Adipocyte (in vitro differentiated cells): ENCODE data around the gene NTMT1.
"Not testable (repeated sequence)": the region's sequence is repeated elsewhere in the genome, so short reads cannot be mapped to it uniquely, and the experiment has no call there.

ENCODE experiments used
- DNase-seq: peaks from one replicate; pipeline ENCODE4 v3.0.0-alpha.2; 2015; ENCODE audit warnings: low read depth
- H3K27me3 ChIP-seq: replicated peaks from 2 replicates; pipeline ENCODE4 v1.7.0; 2013; ENCODE audit warnings: mild to moderate bottlenecking, low read length, moderate library complexity; ENCODE audit not compliant: control insufficient read depth, insufficient read depth
- H3K36me3 ChIP-seq: 2 replicates; pipeline ENCODE4 v1.7.0; 2013; ENCODE audit warnings: low read length, mild to moderate bottlenecking, moderate library complexity; ENCODE audit not compliant: control insufficient read depth, insufficient read depth, severe bottlenecking
- H3K4me1 ChIP-seq: 2 replicates; pipeline ENCODE4 v1.7.0; 2013; ENCODE audit warnings: mild to moderate bottlenecking, low read length, moderate library complexity; ENCODE audit not compliant: control insufficient read depth, insufficient read depth
- H3K4me3 ChIP-seq: 2 replicates; pipeline ENCODE4 v1.7.0; 2013; ENCODE audit warnings: mild to moderate bottlenecking, low read length, moderate library complexity
- H3K9ac ChIP-seq: 2 replicates; pipeline ENCODE4 v1.7.0; 2013; ENCODE audit warnings: mild to moderate bottlenecking, low read length, moderate library complexity
- H3K9me3 ChIP-seq: 2 replicates; pipeline ENCODE4 v1.7.0; 2013; ENCODE audit warnings: mild to moderate bottlenecking, low read length, moderate library complexity; ENCODE audit not compliant: control insufficient read depth

The NTMT1 gene

DNA sequence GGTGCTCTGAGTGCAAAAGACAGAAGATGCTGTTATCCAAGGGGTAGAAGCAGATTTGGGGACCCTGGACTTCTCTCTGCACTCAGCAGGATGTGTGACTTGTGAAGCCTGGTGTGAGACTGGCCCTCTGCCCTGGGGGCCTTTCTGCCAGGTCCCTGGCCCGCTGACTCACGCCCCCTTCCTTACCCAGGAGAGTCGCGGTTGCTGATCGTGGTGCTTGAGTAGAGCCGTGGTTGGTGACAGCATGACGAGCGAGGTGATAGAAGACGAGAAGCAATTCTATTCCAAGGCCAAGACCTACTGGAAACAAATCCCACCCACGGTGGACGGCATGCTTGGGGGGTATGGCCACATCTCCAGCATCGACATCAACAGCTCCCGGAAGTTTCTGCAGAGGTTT is 6.5 kb downstream of the NTMT1 start:
- Histone ChIP-seq H3K9me3 (no peaks in the 10 kb centered on the region), H3K9ac (no peak overlapping the region), H3K27me3 (no peaks in the 10 kb centered on the region), H3K36me3 (peaks cover 47% of the 10 kb centered on the region), H3K4me3 (no peak overlapping the region), H3K4me1 (peaks cover 50% of the 10 kb centered on the region)
- DNase-seq, result no peak

DNA sequence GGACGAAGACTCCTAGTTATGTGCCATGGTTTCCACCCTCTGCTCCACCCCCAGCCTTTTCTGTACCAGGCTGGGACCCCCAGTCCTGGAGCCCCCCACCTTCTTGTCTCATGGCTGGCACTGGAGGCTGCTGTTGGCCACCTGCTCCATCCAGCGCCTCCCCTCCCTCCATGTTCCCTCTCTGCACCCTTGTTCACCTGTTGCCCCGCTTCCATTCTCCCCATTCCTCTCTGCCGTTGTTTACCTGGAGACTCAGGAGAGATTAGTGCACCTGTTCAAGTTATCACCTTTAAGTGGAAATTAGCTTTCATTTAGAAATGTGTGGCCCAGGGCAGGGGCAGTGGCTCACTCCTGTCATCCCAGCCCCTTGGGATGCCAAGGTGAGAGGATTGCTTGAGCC is 7.2 kb downstream of the NTMT1 start:
- H3K4me1 ChIP-seq, result peaks cover 43% of the 10 kb centered on the region
- peaks cover 54% of the 10 kb centered on the region for H3K36me3 ChIP-seq
- no peak overlapping the region for H3K4me3 ChIP-seq
- H3K9me3 ChIP-seq, result no peaks in the 10 kb centered on the region
- H3K9ac ChIP-seq, result no peak overlapping the region
- DNase-seq, result no peak
- no peaks in the 10 kb centered on the region for H3K27me3 ChIP-seq

DNA sequence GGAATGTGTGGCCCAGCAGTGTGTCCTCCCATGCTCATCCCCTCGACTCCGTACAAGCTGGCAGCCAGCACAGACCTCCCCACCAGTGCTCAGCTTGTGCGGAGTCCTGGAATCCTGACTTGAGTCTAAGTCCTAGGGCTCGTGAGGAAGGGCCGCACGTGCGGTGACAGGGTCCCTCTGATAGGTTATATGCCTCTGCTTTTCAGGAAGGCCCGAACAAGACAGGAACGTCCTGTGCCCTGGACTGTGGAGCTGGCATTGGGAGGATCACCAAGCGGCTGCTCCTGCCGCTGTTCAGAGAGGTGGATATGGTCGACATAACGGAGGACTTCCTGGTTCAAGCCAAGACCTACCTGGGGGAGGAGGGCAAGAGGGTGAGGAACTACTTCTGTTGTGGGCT is 7.9 kb downstream of the NTMT1 start:
- H3K4me3 ChIP-seq, result no peak overlapping the region
- peaks cover 36% of the 10 kb centered on the region for H3K4me1 ChIP-seq
- H3K27me3 ChIP-seq, result no peaks in the 10 kb centered on the region
- no peak for DNase-seq
- peaks cover 61% of the 10 kb centered on the region for H3K36me3 ChIP-seq
- no peaks in the 10 kb centered on the region for H3K9me3 ChIP-seq
- H3K9ac ChIP-seq, result no peak overlapping the region

DNA sequence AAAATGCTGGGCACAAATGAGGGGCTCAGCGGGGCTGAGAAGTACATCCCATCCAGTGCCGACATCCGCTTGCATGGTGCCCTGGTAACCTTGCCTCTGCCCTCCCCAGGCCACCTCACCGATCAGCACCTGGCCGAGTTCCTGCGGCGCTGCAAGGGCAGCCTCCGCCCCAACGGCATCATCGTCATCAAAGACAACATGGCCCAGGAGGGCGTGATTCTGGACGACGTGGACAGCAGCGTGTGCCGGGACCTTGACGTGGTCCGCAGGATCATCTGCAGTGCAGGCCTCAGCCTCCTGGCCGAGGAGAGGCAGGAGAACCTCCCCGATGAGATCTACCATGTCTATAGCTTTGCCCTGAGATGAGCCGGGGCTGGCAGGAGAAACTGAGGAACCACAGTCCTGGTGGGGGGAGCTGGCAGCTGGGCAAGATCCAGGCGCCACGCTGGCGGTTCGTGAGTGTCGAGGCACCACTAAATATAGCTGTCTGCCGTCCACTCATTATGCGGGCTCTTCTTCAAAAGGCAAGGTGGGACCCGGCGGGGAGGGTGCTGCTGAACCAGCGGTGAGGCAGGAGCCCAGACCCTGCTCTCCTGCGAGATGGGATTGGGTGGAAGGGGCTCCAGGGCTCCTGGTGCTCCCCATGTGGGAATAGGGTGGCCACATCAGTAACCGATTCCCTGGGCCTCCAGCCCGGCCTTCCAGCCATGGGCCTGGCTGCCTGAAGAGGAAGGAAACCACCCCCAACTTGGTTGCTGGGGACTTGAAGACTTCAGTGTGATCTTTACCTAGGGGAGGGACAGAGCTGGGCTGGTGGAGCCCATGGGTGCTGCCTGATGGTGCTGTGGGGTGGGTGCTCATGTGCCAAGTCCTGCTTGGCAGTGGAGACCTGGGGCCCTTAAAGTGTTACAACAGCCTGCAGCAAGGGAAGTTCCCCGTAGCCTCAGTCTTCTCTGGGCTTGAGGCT is 9.4 kb downstream of the NTMT1 start:
- Histone ChIP-seq H3K9ac (no peak overlapping the region), H3K36me3 (peaks cover 66% of the 10 kb centered on the region), H3K4me3 (no peak overlapping the region), H3K27me3 (no peaks in the 10 kb centered on the region), H3K9me3 (no peaks in the 10 kb centered on the region), H3K4me1 (peaks cover 37% of the 10 kb centered on the region)
- no peak for DNase-seq

GRCh38 chr9:129636343-129636742 is 10.4 kb downstream of the NTMT1 start:
- not testable (repeated sequence) for H3K9me3 ChIP-seq, H3K9ac ChIP-seq, DNase-seq, H3K4me3 ChIP-seq, H3K27me3 ChIP-seq
- Histone ChIP-seq H3K36me3 (peaks cover 66% of the 10 kb centered on the region), H3K4me1 (peaks cover 38% of the 10 kb centered on the region)

GRCh38 chr9:129637102-129637501 is 11.1 kb downstream of the NTMT1 start:
- H3K36me3 ChIP-seq, result peaks cover 66% of the 10 kb centered on the region
- no peak overlapping the region for H3K9ac ChIP-seq
- H3K4me3 ChIP-seq, result no peak overlapping the region
- H3K27me3 ChIP-seq, result no peaks in the 10 kb centered on the region
- DNase-seq, result no peak
- no peaks in the 10 kb centered on the region for H3K9me3 ChIP-seq
- H3K4me1 ChIP-seq, result peaks cover 30% of the 10 kb centered on the region

GRCh38 chr9:129637673-129638439 is 11.9 kb downstream of the NTMT1 start:
- no peak overlapping the region for H3K4me3 ChIP-seq
- peaks cover 28% of the 10 kb centered on the region for H3K4me1 ChIP-seq
- H3K36me3 ChIP-seq, result peaks cover 61% of the 10 kb centered on the region
- H3K9me3 ChIP-seq, result no peaks in the 10 kb centered on the region
- no peaks in the 10 kb centered on the region for H3K27me3 ChIP-seq
- no peak for DNase-seq
- H3K9ac ChIP-seq, result no peak overlapping the region

- Histone ChIP-seq H3K4me1 (peaks cover 28% of the 10 kb centered on the region), H3K27me3 (no peaks in the 10 kb centered on the region), H3K9me3 (no peaks in the 10 kb centered on the region), H3K36me3 (peaks cover 48% of the 10 kb centered on the region), H3K9ac (peak overlapping the region; percentile 60), H3K4me3 (no peak overlapping the region)
- DNase-seq, result no peak
Measured at GRCh38 chr9:129639034-129639630, 13.2 kb downstream of the NTMT1 start.

GRCh38 chr9:129639756-129640085 is 13.8 kb downstream of the NTMT1 start:
- Histone ChIP-seq H3K9me3 (no peaks in the 10 kb centered on the region), H3K36me3 (peaks cover 43% of the 10 kb centered on the region), H3K4me1 (peaks cover 28% of the 10 kb centered on the region), H3K4me3 (no peak overlapping the region), H3K27me3 (no peaks in the 10 kb centered on the region), H3K9ac (peak overlapping the region; percentile 60)
- no peak for DNase-seq

DNA sequence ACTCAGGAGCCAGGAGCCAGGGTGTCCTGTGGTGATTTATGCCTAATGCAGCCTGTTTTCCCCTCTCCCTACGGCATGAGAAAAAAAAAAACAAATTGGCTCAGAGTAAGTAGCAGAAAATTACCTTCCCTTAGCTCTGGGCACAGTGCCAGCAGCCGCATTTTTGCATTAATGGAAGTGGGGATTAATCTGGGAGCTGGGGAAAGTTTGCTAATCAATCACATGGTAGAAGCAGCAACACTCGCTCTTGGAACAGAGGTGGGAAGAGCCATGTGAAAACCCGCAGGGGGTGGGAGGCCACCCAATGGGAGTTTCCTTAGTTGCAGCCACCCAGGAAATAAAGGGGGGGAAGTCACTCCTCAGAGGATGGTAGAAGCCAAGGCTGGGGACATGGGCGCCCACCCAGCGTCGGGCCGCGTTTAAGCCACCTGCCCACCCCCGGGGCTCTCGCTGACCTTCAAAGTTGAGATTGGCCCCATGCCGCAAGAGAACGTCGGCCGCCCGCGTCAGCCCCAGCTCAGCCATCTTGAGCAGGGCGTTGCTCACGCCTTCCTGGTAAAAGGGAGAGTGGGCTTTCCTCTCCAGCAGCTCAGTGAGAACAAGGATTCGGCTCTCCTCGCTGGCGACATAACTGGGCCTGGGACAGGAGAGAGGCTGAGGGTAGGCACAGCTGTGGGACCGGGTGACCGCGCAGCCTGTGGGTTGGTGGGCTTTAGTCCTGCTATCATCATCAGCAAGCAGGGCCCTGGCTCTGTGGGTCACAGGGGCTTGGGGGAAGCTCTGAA is 14.3 kb downstream of the NTMT1 start:
- Histone ChIP-seq H3K9ac (peak overlapping the region; percentile 95), H3K4me1 (peaks cover 28% of the 10 kb centered on the region), H3K9me3 (no peaks in the 10 kb centered on the region), H3K36me3 (peaks cover 38% of the 10 kb centered on the region), H3K27me3 (no peaks in the 10 kb centered on the region), H3K4me3 (peak overlapping the region; percentile 99)
- peak; percentile 13 for DNase-seq
